GM18519 (cell line): ENCODE data around the gene CPNE1.
A peak's percentile ranks its signal among the peaks of the same experiment; 100 is the strongest.

Source experiments
- ATAC-seq: cut with Tn5 transposase; IDR thresholded peaks from one replicate; pipeline ENCODE4 v1.9.1; 2021; ENCODE audit warnings: mild to moderate bottlenecking, moderate library complexity; ENCODE audit not compliant: unreplicated experiment, low FRiP score

The CPNE1 gene

GRCh38 chr20:35625584-35626385, 38.9 kb downstream of the CPNE1 start:
- no peak for ATAC-seq

- ATAC-seq: no peak
These were observed 43.1 kb downstream of the CPNE1 start for GRCh38 chr20:35621560-35621946.

GRCh38 chr20:35620818-35621559, 43.7 kb downstream of the CPNE1 start:
- no peak for ATAC-seq

GRCh38 chr20:35619196-35620095, 45.3 kb downstream of the CPNE1 start:
- no peak for ATAC-seq

- ATAC-seq: no peak
These were observed 46.2 kb downstream of the CPNE1 start for GRCh38 chr20:35618263-35619131.

GRCh38 chr20:35617397-35618262, 47.1 kb downstream of the CPNE1 start:
- no peak for ATAC-seq

GRCh38 chr20:35616465-35617396, 48.0 kb downstream of the CPNE1 start:
- ATAC-seq: no peak

GRCh38 chr20:35615667-35616464, 48.8 kb downstream of the CPNE1 start, which contains the start of gene SPAG4:
SPAG4 (plus strand) TSS chr20:35615829; CDS start chr20:35616004, 175 bp downstream.
- ATAC-seq: peak; percentile 67

- no peak for ATAC-seq
These were observed 53.2 kb downstream of the CPNE1 start for GRCh38 chr20:35611482-35611881.

GRCh38 chr20:35610833-35611427, 53.8 kb downstream of the CPNE1 start:
- ATAC-seq: no peak

- ATAC-seq: no peak
These were observed 57.5 kb downstream of the CPNE1 start for GRCh38 chr20:35607003-35607735.

GRCh38 chr20:35606127-35606526, 58.6 kb downstream of the CPNE1 start:
- no peak for ATAC-seq

- ATAC-seq: no peak
These were observed 60.3 kb downstream of the CPNE1 start for GRCh38 chr20:35604449-35604747.

GRCh38 chr20:35603695-35604448, 60.8 kb downstream of the CPNE1 start:
- ATAC-seq: no peak

GRCh38 chr20:35602851-35603495, 61.7 kb downstream of the CPNE1 start:
- ATAC-seq: no peak
